Measurements from ENCODE around the gene SLC25A25. TPM values are rescaled to one million over a fixed set of nuclear protein-coding genes. Genes with fewer than 3 reads are reported as not detected.
A peak's percentile ranks its signal among the peaks of the same experiment; 100 is the strongest.

SLC25A25 gene
- total and polyA plus RNA-seq, 11 donors = 1.7 to 15.1 (median 6.7) TPM

DNA sequence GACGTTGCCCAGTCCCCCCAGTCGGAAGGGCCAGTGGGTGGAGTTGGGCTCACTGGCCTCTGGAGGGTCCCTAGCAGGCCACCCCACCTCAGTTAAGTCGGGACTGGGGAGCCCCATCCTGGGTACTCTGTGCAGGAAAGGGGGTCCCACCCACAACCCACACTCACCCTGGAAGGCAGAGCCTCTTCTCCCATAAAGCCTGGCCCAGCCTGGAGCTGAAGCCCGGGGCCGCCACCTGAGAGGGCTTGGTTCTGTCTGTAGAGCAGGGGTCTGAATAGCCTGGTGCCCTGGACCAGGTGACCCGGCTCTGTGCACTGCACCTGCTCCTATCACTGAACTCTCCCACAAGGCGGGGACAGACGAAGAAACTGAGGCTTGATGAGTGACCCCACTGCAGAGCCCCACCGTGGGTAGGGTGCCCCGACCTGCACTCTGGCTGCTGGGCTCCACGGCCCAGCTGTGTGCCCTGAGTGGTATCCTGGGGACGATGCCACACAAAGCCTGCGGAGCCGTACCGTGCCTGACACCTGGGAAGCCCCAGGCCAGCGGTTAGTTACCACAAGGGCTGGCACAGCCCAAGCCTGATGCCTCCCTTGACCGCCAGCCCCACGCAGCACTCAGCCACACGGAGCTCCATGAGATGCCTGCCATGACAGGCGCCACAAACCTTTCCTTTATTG, 52.2 kb downstream of the SLC25A25 start:
- peak in 3 of 5 donors; percentile 23 to 52 (median 24) for DNase-seq
- no peak for ATAC-seq
- Histone ChIP-seq H3K27ac (no peak overlapping the region), H3K9me3 (no peaks in the 10 kb centered on the region), H3K4me3 (no peak overlapping the region), H3K4me1 (peaks cover 0 to 16% (median 9%) of the 10 kb centered on the region in 12 donors), H3K27me3 (no peaks in the 10 kb centered on the region), H3K36me3 (peaks cover 0 to 51% (median 46%) of the 10 kb centered on the region in 9 donors)
- 86 to 89% (median 88%) methylated on average over 16 to 20 of the region's 20 CpGs for WGBS, 4 donors
- intact Hi-C loops (cut with DNase I) = no loop called here
- TF ChIP-seq POLR2A (IDR thresholded peaks at IDR 0.05) (no peak), CTCF (IDR thresholded peaks at IDR 0.05) (no peak)

DNA sequence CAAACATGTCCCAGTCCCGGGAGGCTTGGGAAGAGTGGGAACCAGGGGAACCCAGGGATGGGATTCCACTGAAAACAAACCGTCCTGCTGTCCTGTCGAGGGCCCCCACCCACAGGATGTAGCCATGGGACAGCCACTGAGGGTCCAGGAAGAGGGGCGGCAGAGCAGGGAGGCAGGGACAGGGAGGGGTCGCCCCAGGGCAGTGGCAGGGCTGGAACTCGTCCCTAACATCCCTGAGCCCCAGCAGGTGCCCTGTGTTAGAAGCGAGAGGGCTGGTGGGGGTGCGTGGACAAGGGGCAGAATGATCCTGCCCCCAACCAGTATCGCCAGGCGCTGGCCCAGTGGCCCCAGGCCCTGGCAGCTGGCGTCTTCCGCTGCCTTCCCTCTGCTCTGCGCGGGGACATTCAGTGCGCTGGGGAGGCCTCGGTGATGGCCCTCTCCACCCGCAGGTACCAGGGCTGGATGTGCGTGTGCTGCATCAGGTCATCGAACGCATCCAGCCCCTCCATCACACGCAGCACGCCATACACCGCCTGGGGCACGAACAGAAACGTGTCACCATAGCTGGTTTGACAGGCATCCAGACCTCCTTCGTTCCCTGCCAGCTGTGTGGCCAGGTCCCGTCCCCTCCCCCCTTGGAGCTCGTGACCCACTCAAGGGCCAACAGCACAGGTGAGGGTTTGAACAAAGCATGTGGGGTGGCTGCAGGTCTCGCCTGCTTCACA, 52.9 kb downstream of the SLC25A25 start:
- peak in 3 of 5 donors; percentile 14 to 50 (median 28) for DNase-seq
- ATAC-seq = no peak

DNA sequence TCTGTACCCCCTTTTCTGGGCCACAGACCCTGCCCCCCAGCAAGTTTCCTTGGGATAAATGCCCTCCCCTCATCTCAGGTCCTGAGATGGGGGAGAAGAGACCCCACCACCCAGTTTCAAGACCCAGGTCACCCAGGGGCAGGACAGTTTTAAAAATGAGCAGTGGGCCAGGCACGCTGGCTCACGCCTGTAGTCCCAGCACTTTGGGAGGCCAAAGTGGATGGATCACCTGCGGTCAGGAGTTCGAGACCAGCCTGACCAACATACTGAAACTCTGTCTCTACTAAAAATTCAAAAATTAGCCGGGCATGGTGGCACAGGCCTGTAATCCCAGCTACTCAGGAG, 53.4 kb downstream of the SLC25A25 start:
- no peak overlapping the region for H3K27ac ChIP-seq
- H3K9me3 ChIP-seq = no peaks in the 10 kb centered on the region
- H3K36me3 ChIP-seq = peaks cover 0 to 50% (median 46%) of the 10 kb centered on the region in 9 donors
- peak in 2 of 5 donors; percentile 6 to 22 for DNase-seq
- no peak for TF ChIP-seq CTCF (IDR thresholded peaks at IDR 0.05)
- TF ChIP-seq POLR2A (IDR thresholded peaks at IDR 0.05) = no peak
- no peak overlapping the region for H3K4me3 ChIP-seq
- ATAC-seq = no peak
- intact Hi-C loops (cut with DNase I) = no loop called here
- H3K4me1 ChIP-seq = peaks cover 0 to 28% (median 21%) of the 10 kb centered on the region in 12 donors
- H3K27me3 ChIP-seq = no peaks in the 10 kb centered on the region
- 96 to 97% (median 96%) methylated on average over 4 to 5 of the region's 5 CpGs for WGBS, 4 donors

More for the DNA sequence above, 52.9 kb downstream of the SLC25A25 start:
- H3K4me1 ChIP-seq = peaks cover 0 to 23% (median 16%) of the 10 kb centered on the region in 12 donors
- TF ChIP-seq POLR2A (IDR thresholded peaks at IDR 0.05) = no peak
- TF ChIP-seq CTCF (IDR thresholded peaks at IDR 0.05) = no peak
- no peak overlapping the region for H3K27ac ChIP-seq
- intact Hi-C loops (cut with DNase I) = no loop called here
- H3K27me3 ChIP-seq = no peaks in the 10 kb centered on the region
- H3K9me3 ChIP-seq = no peaks in the 10 kb centered on the region
- 81% methylated on average over 29 of the region's 29 CpGs for WGBS, 4 donors
- H3K36me3 ChIP-seq = peaks cover 0 to 50% (median 46%) of the 10 kb centered on the region in 9 donors
- H3K4me3 ChIP-seq = no peak overlapping the region
